Measurements from ENCODE around the gene MRPL36.

GRCh38 chr5:1753490-1753889 lies 46.1 kb downstream of the MRPL36 start:
- no peak for TF ChIP-seq EZH2 (IDR thresholded peaks at IDR 0.05; ENCODE audit: low read depth)
- TF ChIP-seq CTCF (conservative IDR thresholded peaks at IDR 0.05), result no peak
